Stimulated activated CD8-positive, alpha-beta memory T cell treated with anti-CD3 and anti-CD28 coated beads, Interleukin-12 subunit alpha, Interleukin-12 subunit beta, amount 100 ng/mL, for 4 hours (primary cell): Measurements from ENCODE around the gene ALG1L2.
"Not testable (repeated sequence)": the region's sequence is repeated elsewhere in the genome, so short reads cannot be mapped to it uniquely, and the experiment has no call there.

Experiments used
- DNase-seq: peaks from one replicate; pipeline ENCODE4 v3.0.0-alpha.2; 2020; ENCODE audit warnings: low read depth

Gene ALG1L2, protein sequence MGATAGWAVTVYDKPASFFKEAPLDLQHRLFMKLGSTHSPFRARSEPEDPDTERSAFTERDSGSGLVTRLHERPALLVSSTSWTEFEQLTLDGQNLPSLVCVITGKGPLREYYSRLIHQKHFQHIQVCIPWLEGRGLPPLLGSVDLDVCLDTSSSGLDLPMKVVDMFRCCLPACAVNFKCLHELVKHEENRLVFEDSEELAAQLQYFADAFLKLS

DNA sequence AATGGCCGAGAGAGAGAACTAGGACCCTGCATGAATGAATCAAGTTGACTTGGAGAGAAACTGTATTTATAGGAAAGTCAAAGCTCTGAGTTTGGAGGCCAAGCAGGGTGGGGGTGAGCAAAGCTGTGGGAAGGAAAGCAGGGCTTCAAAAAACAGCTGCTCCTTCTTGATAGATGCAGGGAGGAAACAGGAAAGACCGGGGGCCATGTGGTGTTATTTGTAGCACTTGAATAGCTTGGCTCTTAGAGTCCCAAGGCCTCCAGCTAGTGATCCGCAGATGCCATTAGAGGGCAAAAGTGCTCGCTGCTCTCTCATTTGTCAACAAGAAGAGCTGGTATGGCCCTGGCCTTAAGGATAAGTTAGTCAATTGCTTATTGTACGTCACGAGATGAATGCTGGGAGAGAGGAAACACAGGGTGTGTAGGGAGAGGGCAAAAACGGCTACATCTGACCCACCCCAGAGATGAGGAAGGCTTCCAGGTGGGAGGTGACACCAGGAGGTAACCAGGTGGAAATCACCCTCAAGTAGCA lies at the start of gene ALG1L2:
Gene ALG1L2, plus strand, starts transcription at position 481 of the 531 bp plus-strand sequence. CDS start 186 bp downstream, outside the sequence.
- DNase-seq = no peak

DNA sequence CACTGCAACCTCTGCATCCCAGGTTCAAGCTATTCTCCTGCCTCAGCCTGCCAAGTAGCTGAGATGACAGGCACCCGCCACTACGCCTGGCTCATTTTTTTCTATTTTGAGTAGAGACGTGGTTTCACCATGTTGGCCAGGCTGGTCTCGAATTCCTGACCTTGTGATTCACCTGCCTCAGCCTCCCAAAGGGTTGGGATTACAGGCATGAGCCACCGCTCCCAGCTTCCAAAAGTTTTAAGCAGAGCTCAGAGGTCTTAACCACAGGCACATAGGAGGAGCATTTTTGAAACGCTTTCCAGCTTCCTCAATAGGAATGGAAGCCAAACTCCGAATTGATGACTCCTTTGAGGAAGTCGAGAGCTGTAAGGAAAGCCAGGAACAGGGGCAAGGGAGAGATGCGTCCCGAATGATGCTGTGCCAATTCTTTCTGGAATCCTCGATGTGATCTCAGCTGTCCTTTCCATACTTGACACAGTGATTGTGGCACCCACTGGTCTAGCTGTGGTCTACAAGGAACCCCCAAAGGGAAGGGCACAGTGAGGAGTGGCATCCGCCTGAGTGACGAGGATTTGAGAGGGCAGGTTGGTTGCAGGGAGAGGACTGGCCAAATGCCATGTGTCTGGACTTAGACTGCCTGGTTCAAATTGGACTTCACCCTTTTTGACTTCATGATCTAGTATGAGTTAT lies 44.4 kb upstream of the ALG1L2 start:
- not testable (repeated sequence) for DNase-seq

DNA sequence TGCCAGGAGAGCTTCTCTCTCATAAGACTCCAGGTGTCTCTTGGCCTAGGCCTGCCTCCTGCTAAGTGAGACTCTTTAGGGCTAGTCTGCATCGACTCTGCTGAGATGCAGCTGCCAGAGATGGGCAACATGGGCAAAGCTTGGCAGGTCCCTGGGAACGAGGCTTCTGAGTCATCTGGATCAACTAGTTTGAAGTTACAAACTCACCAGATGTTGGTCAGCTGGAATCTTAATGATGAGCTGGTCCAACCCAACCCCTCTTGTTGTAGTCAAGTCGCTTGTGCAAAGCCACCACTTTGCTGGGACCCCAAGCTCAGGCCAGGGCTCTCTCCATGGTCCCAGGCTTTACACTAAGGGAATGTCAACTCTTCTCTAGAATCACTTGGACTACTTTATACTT lies 38.9 kb upstream of the ALG1L2 start:
- DNase-seq = not testable (repeated sequence)

DNA sequence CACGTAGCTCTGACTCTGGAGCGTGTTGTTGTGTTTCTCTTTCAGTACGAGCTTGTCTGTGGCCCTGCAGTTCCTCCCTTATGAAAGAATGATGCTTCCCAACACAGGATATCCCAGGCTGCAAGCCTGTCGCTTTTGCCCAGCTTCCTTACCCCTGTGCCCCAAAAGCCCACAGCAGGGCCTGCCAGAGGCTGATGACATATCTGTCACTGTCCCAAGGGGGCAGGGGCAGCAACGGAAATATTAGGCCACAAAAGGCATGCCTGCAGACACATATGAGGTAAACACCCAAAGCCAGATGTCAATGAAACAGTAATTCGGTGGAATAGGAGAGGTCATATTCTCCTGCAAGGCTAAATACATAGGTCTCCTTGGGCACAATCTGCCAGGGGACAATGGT lies 38.0 kb upstream of the ALG1L2 start:
- not testable (repeated sequence) for DNase-seq

DNA sequence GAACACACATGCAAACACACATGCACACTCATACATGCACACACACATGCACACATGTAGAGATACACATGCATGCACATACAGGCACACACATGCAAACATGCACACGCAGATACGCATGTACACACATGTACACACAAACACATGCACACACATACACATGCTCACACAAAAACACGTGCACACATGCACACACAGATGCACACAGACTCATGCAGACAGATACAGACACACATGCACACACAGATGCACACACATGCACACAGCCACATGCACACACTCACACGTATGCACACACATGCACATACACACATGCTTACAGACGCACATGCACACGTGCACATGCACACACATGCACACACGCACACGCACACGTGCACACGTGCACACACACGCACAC lies 37.3 kb upstream of the ALG1L2 start:
- DNase-seq = no peak

DNA sequence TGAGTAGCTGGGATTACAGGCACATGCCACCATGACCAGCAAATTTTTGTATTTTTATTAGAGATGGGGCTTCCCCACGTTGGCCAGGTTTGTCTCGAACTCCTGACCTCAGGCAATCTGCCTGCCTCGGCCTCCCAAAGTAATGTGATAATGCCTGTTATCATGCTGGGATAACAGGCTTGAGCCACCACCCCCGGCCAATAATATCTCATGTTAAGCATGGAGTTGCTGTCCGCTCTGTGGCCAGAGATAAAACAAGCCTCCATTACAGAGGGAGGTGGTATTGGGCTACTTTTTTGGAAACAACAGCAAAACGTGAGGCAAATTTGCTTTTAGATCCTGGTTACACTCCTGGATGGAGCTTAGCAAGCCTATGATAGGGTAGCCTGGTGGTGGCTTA lies 32.9 kb upstream of the ALG1L2 start:
- no peak for DNase-seq

DNA sequence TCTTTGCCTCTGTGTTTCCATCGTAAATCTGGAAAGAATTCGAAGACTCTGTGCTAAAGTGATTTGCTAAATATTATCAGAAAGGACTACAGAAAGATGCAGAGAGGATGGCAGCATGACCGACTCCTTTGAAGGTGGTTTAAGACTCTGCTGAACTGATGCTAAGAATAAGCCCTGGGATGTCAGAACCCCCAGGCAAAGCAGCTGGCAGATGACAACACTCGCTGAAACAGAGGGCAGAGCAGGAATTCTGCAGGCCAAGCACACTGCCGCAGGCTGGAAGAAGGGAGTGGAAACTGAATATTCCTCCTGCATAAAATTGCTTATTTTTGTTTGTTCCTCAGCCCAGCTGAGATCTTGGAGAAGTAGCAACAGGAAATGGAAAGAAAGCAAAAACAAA lies 29.3 kb upstream of the ALG1L2 start:
- not testable (repeated sequence) for DNase-seq

DNA sequence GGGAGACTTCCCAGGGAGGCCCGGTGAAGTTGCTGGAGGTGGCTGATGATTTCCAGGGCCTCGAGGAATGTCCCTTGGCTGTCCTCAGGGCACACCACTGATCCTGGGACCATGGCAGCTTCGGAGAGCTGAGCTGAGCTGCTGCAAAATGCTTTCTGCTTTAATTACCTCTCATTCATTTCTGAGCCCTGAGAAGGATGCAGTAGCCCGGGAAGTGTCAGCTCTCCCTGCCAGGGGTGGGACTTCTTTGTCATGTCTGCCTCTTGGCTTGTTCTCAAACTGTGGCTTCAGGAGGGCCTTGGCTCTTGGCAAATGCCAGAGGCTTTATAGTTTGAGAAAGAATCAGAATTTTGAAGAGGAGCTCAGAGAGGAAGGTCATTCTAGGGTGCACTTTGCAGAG lies 28.7 kb upstream of the ALG1L2 start:
- DNase-seq = not testable (repeated sequence)

DNA sequence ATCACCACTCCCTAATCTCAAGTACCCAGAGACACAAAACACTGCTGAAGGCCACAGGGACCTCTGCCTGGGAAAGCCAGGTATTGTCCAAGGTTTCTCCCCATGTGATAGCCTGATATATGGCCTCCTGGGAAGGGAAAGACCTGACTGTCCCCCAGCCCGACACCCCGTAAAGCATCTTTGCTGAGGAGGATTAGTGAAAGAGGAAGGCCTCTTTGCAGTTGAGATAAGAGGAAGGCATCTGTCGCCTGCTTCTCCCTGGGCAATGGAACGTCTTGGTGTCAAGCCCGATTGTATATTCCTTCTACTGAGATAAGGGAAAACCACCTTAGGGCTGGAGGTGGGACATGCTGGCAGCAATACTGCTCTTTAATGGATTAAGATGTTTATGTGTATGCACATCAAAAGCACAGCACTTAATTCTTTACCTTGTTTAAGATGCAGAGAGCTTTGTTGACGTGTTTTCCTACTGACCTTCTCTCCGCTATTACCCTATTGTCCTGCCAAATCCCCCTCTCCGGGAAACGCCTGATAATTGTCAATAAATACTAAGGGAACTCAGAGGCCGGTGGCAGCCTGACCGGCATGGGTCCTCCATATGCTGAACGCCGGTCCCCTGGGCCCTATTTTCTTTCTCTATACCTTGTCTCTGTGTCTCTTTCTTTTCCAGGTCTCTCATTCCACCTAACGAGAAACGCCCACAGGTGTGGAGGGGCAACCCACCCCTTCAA lies 23.9 kb upstream of the ALG1L2 start:
- not testable (repeated sequence) for DNase-seq

DNA sequence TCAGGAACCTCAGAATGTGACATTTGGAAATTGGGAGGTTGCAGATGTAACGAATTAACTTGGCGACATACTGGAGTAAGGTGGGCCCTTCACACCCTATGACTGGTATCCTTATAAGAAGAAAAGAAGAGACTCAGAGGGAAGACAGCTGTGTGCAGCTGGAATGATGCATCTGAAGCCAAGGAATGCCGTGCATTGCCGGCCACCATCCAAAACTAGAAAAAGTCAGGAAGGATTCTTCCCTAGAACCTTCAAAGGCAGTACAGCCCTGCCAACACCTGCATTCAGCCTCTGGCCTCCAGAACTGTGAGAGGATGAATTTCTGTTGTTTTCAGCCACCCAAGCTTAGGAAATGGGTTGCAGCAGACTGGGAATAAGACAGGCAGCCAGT lies 23.4 kb upstream of the ALG1L2 start:
- not testable (repeated sequence) for DNase-seq

DNA sequence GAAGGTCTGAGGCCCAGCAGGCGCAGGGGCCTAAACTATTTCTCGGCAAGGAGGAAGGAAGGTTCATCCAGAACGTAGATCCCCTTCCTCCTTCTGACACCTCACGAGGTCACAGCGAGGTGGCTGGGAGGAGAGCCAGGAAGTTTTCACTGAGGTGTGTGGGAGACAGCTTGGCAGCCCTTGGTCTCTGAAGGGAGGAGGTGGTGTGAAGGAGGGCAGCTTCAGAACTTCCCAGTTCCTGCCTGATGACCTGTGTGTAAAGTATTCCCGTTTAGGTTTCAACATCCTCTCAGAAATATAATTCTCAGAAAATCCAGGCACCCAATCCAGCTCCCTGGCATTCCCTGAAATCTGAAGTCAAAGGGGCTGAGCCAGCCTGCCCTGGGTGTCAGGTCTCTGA lies 22.9 kb upstream of the ALG1L2 start:
- not testable (repeated sequence) for DNase-seq

DNA sequence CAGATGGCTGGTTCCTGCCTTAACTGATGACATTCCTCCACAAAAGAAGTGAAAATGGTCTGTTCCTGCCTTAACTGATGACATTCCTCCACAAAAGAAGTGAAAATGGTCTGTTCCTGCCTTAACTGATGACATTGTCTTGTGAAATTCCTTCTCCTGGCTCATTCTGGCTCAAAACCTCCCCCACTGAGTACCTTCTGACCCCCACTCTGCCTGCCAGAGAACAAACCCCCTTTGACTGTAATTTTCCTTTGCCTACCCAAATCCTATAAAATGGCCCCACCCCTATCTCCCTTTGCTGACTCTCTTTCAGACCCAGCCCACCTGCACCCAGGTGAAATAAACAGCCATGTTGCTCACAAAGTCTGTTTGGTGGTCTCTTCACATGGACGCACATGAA lies 22.5 kb upstream of the ALG1L2 start:
- not testable (repeated sequence) for DNase-seq

DNA sequence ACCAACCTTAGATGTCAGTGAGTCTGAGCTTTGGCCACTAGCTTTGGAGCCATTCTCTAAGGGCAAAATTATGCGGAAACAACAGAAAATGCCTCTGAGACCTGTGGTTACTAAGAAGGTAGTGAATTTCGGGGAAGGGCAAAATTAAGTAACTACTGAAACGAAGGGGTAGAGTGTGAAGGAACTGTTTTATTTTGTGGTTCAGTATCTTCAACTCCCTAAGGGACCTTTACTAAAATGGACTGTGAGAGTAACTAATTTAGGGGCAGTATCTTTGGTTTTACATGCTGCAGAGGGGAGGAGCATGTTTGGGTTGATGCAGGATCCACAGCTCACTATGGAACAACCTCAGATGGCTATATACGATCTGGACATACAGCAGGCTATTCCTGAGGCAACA lies 8.0 kb upstream of the ALG1L2 start:
- no peak for DNase-seq

DNA sequence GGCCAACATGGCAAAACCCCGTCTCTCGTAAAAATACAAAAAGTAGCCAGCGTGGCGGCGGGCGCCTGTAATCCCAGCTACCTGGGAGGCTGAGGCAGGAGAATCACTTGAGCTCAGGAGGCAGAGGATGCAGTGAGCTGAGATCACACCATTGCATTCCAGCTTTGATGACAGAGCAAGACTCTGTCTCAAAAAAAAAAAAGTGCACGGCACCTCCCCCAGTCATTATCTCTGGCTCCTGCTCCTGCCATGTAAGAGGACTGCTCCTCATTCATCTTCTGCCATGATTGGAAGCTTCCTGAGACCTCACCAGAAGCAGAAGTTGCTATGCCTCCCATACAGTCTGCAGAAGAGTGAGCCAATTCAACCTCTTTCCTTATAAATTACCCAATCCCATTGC lies 4.0 kb upstream of the ALG1L2 start:
- no peak for DNase-seq

DNA sequence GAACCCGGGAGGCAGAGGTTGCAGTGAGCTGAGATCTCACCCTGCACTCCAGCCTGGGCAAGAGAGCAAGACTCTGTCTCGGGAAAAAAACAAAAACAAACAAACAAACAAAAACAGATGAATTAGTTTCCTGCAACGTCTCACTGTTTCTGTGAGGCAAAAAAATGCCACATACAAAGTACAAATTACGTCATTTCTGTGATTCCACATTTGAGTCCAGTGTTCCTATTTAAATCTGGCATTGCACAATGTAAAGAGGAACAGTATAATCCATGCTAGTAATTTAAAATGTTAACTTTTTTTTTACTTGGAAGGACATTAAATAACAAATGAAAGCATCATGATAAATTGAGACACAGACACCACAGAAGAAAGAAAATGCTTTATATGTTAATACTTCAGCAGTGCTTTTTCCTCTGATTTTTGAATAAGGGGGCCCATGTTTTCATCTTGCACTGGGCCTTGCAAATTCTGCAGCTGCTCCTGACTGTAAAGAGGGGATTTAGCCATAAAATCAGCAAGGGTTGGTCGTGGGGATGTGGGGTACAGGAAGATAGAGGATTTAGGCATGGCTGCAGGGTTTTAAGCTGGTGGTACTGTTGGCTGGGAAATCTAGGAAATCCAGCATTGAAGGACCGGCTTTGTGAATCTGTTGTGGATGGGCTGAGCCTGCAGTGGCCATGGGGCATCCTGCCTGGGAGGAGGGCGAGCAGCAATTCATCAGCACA lies 1.9 kb downstream of the ALG1L2 start:
- not testable (repeated sequence) for DNase-seq

DNA sequence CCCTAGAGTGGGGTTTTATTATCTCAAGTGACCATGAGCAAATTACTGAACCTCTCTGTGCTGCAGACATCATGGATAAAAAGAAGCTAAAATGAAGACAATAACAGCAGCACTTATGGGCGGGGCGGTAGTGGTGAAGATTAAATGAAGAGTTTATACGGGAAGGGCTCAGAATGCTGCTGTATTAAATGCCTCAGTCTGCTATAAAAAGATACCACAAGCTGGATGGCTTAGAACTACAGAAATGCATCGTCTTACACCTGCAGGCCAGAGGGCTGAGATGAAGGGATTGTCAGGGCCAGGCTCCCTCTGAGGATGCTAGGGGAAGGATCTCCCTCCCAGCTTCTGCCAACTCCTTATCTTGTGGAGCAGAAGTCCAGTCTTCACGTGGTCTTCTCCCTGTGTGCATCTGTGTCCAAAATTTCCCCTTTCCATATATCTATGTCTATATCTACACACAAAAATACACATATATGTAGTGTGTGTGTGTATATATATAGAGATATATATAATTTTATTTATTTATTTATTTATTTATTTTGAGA lies 2.9 kb downstream of the ALG1L2 start:
- no peak for DNase-seq

DNA sequence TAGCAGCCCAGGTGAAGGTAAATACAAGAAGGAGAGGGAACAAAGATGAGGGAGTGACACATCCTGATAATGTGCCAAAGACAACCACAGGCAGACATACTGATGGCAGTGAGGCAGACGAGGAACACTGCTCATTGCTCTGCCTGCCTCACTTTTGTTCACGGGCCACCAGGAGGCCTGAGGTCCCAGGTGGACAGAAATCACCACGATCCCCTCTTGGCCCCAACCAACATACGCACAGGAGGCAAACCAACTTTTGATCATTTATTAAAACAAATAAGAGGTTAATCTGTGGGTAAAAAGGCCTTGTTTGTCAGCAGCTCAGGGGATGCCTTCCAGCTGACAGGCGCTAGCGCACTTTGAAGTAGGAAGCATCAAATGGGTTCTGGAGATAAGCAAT lies 4.2 kb downstream of the ALG1L2 start:
- DNase-seq = no peak

DNA sequence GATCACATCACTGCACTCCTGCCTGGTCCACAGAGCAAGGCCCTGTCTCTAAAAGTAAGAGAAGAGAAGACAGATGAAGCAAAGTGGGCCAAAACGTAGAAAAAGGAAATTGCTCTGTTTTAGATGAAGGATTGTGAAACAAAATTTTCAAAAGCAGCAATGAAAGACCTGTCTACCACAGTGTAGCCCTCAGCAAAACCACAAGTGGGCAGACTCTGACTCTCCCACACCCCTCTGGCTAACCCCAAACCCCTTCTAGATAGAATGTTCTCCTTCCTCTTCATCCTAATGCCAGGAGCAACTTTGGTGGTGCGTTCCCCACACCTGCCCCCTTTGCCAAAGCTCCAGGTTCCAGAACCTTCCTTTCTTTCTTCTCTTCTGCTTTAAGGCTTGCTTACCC lies 5.0 kb downstream of the ALG1L2 start:
- not testable (repeated sequence) for DNase-seq

DNA sequence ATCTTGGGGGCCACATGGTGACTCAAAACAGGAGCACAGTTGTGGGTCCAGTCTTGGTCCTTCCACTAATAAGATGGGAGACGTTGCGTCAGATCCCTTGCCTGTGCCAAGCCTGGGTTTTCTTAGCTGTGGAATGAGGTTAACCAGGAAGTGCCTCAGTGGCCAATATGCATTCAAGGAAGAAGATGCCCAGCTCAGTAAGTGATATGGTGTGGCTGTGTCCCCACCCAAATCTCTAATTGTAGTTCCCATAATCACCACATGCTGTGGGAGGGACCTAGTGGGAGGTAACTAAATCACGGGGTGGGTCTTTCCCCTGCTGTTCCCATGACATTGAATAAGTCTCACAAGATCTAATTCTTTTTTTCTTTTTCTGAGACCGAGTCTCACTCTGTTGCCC lies 6.4 kb downstream of the ALG1L2 start:
- no peak for DNase-seq

DNA sequence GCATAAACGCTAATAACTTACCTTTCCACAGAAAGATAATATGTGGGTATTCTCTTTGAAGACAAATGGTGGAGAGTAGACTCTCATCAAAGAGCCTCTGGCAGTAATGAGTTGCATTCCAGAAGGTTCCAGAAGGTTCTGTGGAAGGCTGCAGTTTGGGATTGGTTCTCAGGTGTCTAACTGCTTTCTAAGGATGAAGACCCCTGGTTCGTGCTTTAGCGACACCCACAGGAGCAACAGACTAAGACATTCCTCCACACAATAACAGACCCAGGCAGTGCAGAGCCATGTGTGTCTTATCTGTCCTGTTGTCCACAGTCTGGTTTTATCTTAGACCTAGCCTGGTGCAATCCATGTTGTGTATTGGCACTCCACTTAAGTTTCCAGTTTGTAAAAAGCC lies 9.1 kb downstream of the ALG1L2 start:
- not testable (repeated sequence) for DNase-seq

DNA sequence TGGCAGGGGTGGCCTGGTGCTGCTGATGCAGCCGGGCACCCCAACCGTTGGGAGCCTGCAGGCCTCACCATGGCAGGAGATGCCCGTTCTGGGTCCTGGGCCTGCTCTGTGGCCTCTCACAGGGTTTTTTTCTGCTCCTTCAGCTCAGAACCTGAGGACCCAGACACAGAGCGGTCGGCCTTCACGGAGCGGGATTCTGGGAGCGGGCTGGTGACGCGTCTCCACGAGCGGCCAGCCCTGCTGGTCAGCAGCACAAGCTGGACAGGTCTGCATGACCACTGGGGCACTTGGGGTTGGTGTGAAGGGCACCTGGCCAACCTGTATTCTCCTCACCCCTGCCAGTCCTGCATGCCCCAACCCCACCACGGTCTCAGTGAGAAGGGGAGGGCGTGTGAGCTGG lies 10.3 kb downstream of the ALG1L2 start:
- no peak for DNase-seq
